H1 (cell line): ENCODE results near the gene GRIPAP1. TPM values are rescaled to one million over a fixed set of nuclear protein-coding genes. Genes with fewer than 3 reads are reported as not detected.

ENCODE experiments used
- CTCF ChIA-PET: fragments of 300-600 bp; sonication (Branson Sonifier 250); formaldehyde crosslinking; loops from one replicate; lab custom pipeline; 2021; ENCODE audit not compliant: partially characterized antibody; lab: Charles Lee
- POLR2A ChIA-PET: fragments of 300-600 bp; sonication (Branson Sonifier 250); formaldehyde crosslinking; loops from one replicate; lab custom pipeline; 2021; ENCODE audit warnings: inconsistent platforms; ENCODE audit not compliant: partially characterized antibody; lab: Charles Lee
- DNase-seq, 2 experiments: peaks; one replicate each; pipeline versions ENCODE4 v3.0.0 to v3.0.0-alpha.2; 2010 to 2022; ENCODE audit warnings: low spot score in 2 of 2, low read depth in 1 of 2, mixed read lengths in 1 of 2
- FAIRE-seq: peaks from 2 replicates; lab custom pipeline; 2011; peaks lifted over from hg19 to GRCh38; lab: Jason Lieb, UNC
- H2AFZ ChIP-seq: 2 replicates; pipeline ENCODE4 v1.8.1; 2012; ENCODE audit warnings: low read length, inconsistent platforms
- H2AK5ac ChIP-seq: 2 replicates; pipeline ENCODE4 v1.6.1; 2013; ENCODE audit warnings: low read depth, low read length
- H2BK120ac ChIP-seq: replicated peaks from 2 replicates; pipeline ENCODE3; 2013; ENCODE audit warnings: low read depth, low read length, inconsistent platforms
- H2BK12ac ChIP-seq: 2 replicates; pipeline ENCODE4 v1.6.1; 2013; ENCODE audit warnings: low read depth, low read length
- H2BK15ac ChIP-seq: 2 replicates; pipeline ENCODE4 v1.6.1; 2013; ENCODE audit warnings: low read length
- H2BK20ac ChIP-seq: 2 replicates; pipeline ENCODE4 v1.6.1; 2013; ENCODE audit warnings: low read length
- H2BK5ac ChIP-seq: 2 replicates; pipeline ENCODE4 v1.6.1; 2013; ENCODE audit warnings: low read depth, low read length
- H3K14ac ChIP-seq: 2 replicates; pipeline ENCODE4 v1.6.1; 2013; ENCODE audit warnings: inconsistent platforms; ENCODE audit not compliant: insufficient read length
- H3K18ac ChIP-seq: 2 replicates; pipeline ENCODE4 v1.6.1; 2013; ENCODE audit warnings: low read length; ENCODE audit errors: extremely low read depth
- H3K23ac ChIP-seq: 2 replicates; pipeline ENCODE4 v1.6.1; 2013; ENCODE audit warnings: inconsistent platforms; ENCODE audit not compliant: insufficient read length
- H3K23me2 ChIP-seq: 2 replicates; pipeline ENCODE4 v1.6.1; 2013; ENCODE audit warnings: low read depth, low read length
- H3K27ac ChIP-seq: 2 replicates; pipeline ENCODE4 v1.6.1; 2011; ENCODE audit warnings: low read depth, low read length, inconsistent platforms
- H3K27me3 ChIP-seq, 4 experiments: replicated peaks in 1 of 4; 1 replicate in 1 of 4; 2 replicates in 3 of 4; pipeline versions ENCODE4 v1.6.1 to v1.8.1; 2011 to 2013; ENCODE audit warnings: low read length in 3 of 4, mild to moderate bottlenecking in 3 of 4, inconsistent platforms in 2 of 4, mixed read lengths in 2 of 4, moderate library complexity in 1 of 4; ENCODE audit not compliant: control insufficient read depth in 3 of 4, insufficient read depth in 3 of 4; ENCODE audit errors: extremely low read depth in 1 of 4
- H3K36me3 ChIP-seq, 4 experiments: 2 replicates each; pipeline versions ENCODE4 v1.6.1 to v1.8.1; 2011 to 2013; ENCODE audit warnings: mild to moderate bottlenecking in 4 of 4, low read length in 3 of 4, moderate library complexity in 2 of 4, control low read depth in 1 of 4, inconsistent platforms in 1 of 4; ENCODE audit not compliant: insufficient read depth in 4 of 4, control insufficient read depth in 2 of 4
- H3K4ac ChIP-seq: replicated peaks from 2 replicates; pipeline ENCODE3; 2013; ENCODE audit warnings: low read length, low read depth, mixed read lengths, inconsistent platforms; ENCODE audit not compliant: insufficient read length
- H3K4me1 ChIP-seq, 4 experiments: replicated peaks in 1 of 4; 1 replicate in 1 of 4; 2 replicates in 3 of 4; pipeline versions ENCODE4 v1.6.1 to v1.8.1; 2011 to 2013; ENCODE audit warnings: low read length in 3 of 4, inconsistent platforms in 2 of 4, mixed read lengths in 1 of 4; ENCODE audit not compliant: insufficient read depth in 4 of 4, control insufficient read depth in 3 of 4
- H3K4me2 ChIP-seq, 2 experiments: 2 replicates each; pipeline versions ENCODE4 v1.6.1 to v1.8.1; 2011 to 2013; ENCODE audit warnings: low read depth in 2 of 2, low read length in 2 of 2, control low read depth in 1 of 2, inconsistent platforms in 1 of 2, mild to moderate bottlenecking in 1 of 2; ENCODE audit not compliant: insufficient read depth in 1 of 2
- H3K4me3 ChIP-seq, 4 experiments: fragments of 200-600, 300-600 bp in 1 of 4; sonication (generic), shearing (Covaris generic), sonication (Bioruptor Twin) in 1 of 4; 2 replicates each; pipeline versions ENCODE4 v1.5.1 to v1.8.1; 2011 to 2016; ENCODE audit warnings: low read length in 4 of 4, low read depth in 3 of 4, control low read depth in 2 of 4, inconsistent platforms in 2 of 4, mild to moderate bottlenecking in 2 of 4, mixed read lengths in 1 of 4, moderate library complexity in 1 of 4; ENCODE audit not compliant: insufficient read depth in 2 of 4; ENCODE audit errors: extremely low read depth in 1 of 4
- H3K56ac ChIP-seq: replicated peaks from 2 replicates; pipeline ENCODE3; 2013; ENCODE audit warnings: low read depth, mild to moderate bottlenecking, mixed read lengths, low read length, inconsistent platforms; ENCODE audit not compliant: insufficient read length
- H3K79me1 ChIP-seq: 2 replicates; pipeline ENCODE4 v1.6.1; 2013; ENCODE audit warnings: low read depth, low read length, control low read depth
- H3K79me2 ChIP-seq, 2 experiments: 2 replicates each; pipeline versions ENCODE4 v1.6.1 to v1.8.1; 2012 to 2013; ENCODE audit warnings: low read length in 2 of 2, mild to moderate bottlenecking in 2 of 2, inconsistent platforms in 1 of 2; ENCODE audit not compliant: insufficient read depth in 2 of 2, control insufficient read depth in 1 of 2
- H3K9ac ChIP-seq, 4 experiments: replicated peaks in 1 of 4; 1 replicate in 1 of 4; 2 replicates in 3 of 4; pipeline versions ENCODE4 v1.6.1 to v1.8.1; 2011 to 2013; ENCODE audit warnings: low read depth in 3 of 4, low read length in 3 of 4, control low read depth in 2 of 4, mild to moderate bottlenecking in 2 of 4, moderate library complexity in 2 of 4, inconsistent platforms in 1 of 4; ENCODE audit errors: extremely low read depth in 1 of 4
- H3K9me3 ChIP-seq, 2 experiments: 2 replicates each; pipeline versions ENCODE4 v1.6.1 to v1.8.1; 2012 to 2013; ENCODE audit warnings: mild to moderate bottlenecking in 2 of 2, moderate library complexity in 2 of 2, control low read depth in 1 of 2, inconsistent platforms in 1 of 2, low read depth in 1 of 2, low read length in 1 of 2, mixed read lengths in 1 of 2; ENCODE audit not compliant: insufficient read depth in 2 of 2
- H4K20me1 ChIP-seq, 2 experiments: replicated peaks in 1 of 2; 2 replicates each; pipeline versions ENCODE3 to v1.8.1; 2011 to 2013; ENCODE audit warnings: inconsistent platforms in 2 of 2, low read length in 2 of 2, mild to moderate bottlenecking in 1 of 2; ENCODE audit not compliant: insufficient read depth in 2 of 2, control insufficient read depth in 1 of 2
- H4K5ac ChIP-seq: 2 replicates; pipeline ENCODE4 v1.6.1; 2013; ENCODE audit warnings: low read length, low read depth, mixed read lengths, inconsistent platforms; ENCODE audit not compliant: insufficient read length
- H4K8ac ChIP-seq: 2 replicates; pipeline ENCODE4 v1.8.0; 2013; ENCODE audit warnings: mild to moderate bottlenecking, moderate library complexity, low read length, inconsistent platforms; ENCODE audit not compliant: insufficient read depth; ENCODE audit errors: extremely low read depth
- H4K91ac ChIP-seq: replicated peaks from 2 replicates; pipeline ENCODE3; 2013; ENCODE audit warnings: low read length, mixed read lengths, inconsistent platforms; ENCODE audit not compliant: insufficient read length
- CBX5 ChIP-seq: fragments of 300-800, 300-1000 bp; sonication (generic); IDR thresholded peaks from 2 replicates; pipeline ENCODE4 v1.7.1; 2016; ENCODE audit warnings: antibody characterized with exemption, low read length, low read depth
- HDAC2 ChIP-seq, 2 experiments: fragments of 300-600 bp in 1 of 2; sonication (generic) in 1 of 2; IDR thresholded peaks; 2 replicates each; pipeline ENCODE4 v1.6.1; 2011 to 2012; ENCODE audit warnings: low read depth in 2 of 2, low read length in 2 of 2, mild to moderate bottlenecking in 2 of 2, moderate library complexity in 2 of 2, borderline replicate concordance in 1 of 2, inconsistent platforms in 1 of 2
- KDM4A ChIP-seq: IDR thresholded peaks from one replicate; pipeline ENCODE4 v1.7.1; 2012; ENCODE audit warnings: low read depth, mild to moderate bottlenecking, moderate library complexity, low read length, inconsistent platforms; ENCODE audit not compliant: severe bottlenecking
- KDM5A ChIP-seq: fragments of 200-600 bp; IDR thresholded peaks from 2 replicates; pipeline ENCODE4 v1.7.1; 2012; ENCODE audit warnings: mild to moderate bottlenecking, low read length, inconsistent platforms, mixed read lengths
- SIX5 ChIP-seq: IDR thresholded peaks from 2 replicates; pipeline ENCODE4 v1.6.1; 2011; ENCODE audit warnings: mild to moderate bottlenecking, low read depth, low read length
- TCF12 ChIP-seq: IDR thresholded peaks from 2 replicates; pipeline ENCODE4 v1.6.1; 2011; ENCODE audit warnings: low read depth, mild to moderate bottlenecking, low read length
- ZNF274 ChIP-seq: IDR thresholded peaks from 2 replicates; pipeline ENCODE4 v1.7.0; 2012; ENCODE audit warnings: low read length, borderline replicate concordance; ENCODE audit errors: extremely low read depth
- WGBS, 2 experiments: shearing (Covaris generic) in 1 of 2; methylation state at CpG; one replicate each; pipeline versions ENCODE4 v1.1.6 to v1.1.7; 2013 to 2015; ENCODE audit warnings: low lambda C conversion rate in 2 of 2, mixed read lengths in 2 of 2, inconsistent platforms in 1 of 2, low coverage in 1 of 2, missing lambda C conversion rate in 1 of 2; ENCODE audit not compliant: insufficient replicate concordance in 2 of 2, insufficient coverage in 1 of 2, insufficient read length in 1 of 2; ENCODE audit errors: extremely low coverage in 1 of 2, missing lambda C conversion rate in 1 of 2; 5-methylcytosine and 5-hydroxymethylcytosine counted together
- polyA plus RNA-seq, 7 experiments: library from polyadenylated mRNA; depleted of rRNA in 3 of 7; stranded (reverse) in 5 of 7; unstranded in 2 of 7; fragments of >200 nt in 5 of 7; fragments of 200-250 nt in 2 of 7; gene quantifications; 1 replicate in 5 of 7; 2 replicates in 1 of 7; 4 replicates in 1 of 7; pipeline versions ENCODE4 v1.2.1 to v1.2.3, GENCODE V29; 2011 to 2013; ENCODE audit warnings: missing spikeins in 2 of 7, mixed read lengths in 2 of 7
- total RNA-seq: library from RNA; stranded (reverse); fragmentation: NEBNext Ultra II Directional; extraction: Animal tissue kit (Norgen Biotek cat#: 25700); gene quantifications from 2 replicates; pipeline ENCODE4 v1.2.1, GENCODE V29; 2021

Gene GRIPAP1
- total and polyA plus RNA-seq, 2 of the 8 experiments (the other 6 are each of a cell fraction or from before 2014, with no cell fraction given) = 21.6 to 55.9 TPM

- H2BK120ac ChIP-seq = no peak overlapping the region
- no peak overlapping the region for H3K9ac ChIP-seq
- H3K27ac ChIP-seq = no peak overlapping the region; the same call in 1 of the 2 replicates
- H4K91ac ChIP-seq = no peak overlapping the region
- H3K79me2 ChIP-seq = peaks cover 4 to 30% of the 10 kb centered on the region in 2 experiments
- no peaks in the 10 kb centered on the region for H4K20me1 ChIP-seq
- H2AFZ ChIP-seq = no peak overlapping the region
- no peak overlapping the region for H3K18ac ChIP-seq
- DNase-seq = no peak
- H3K4me3 ChIP-seq = no peak overlapping the region
- H3K4me2 ChIP-seq = no peak overlapping the region
- no peak overlapping the region for H3K56ac ChIP-seq
- no peaks in the 10 kb centered on the region for H3K27me3 ChIP-seq
- H2BK15ac ChIP-seq = no peak overlapping the region
- no peaks in the 10 kb centered on the region for H3K79me1 ChIP-seq
- H2BK5ac ChIP-seq = 0 out of 2 replicates have a peak overlapping the region, but pooled peaks have one; percentile 39
- H3K36me3 ChIP-seq = peaks cover 0 to 33% (median 14%) of the 10 kb centered on the region in 4 experiments; a peak in 6 of 8 replicates
- ChIA-PET POLR2A (interaction anchor here (0.9 to 30.9 kb wide), 3 partner anchors 9 to 31 kb away, joined by 3 to 572 read pairs (median 572); partner anchors contain the start of genes PIM2 and SLC35A2), CTCF (interaction anchor here (1.2 to 1.7 kb wide), 2 partner anchors 14 to 17 kb away, joined by 4 to 5 read pairs; no protein-coding TSS in a partner anchor)
- no peaks in the 10 kb centered on the region for H3K9me3 ChIP-seq
- no peak overlapping the region for H2AK5ac ChIP-seq
- H3K23me2 ChIP-seq = peaks cover 11% of the 10 kb centered on the region
- H3K14ac ChIP-seq = no peak overlapping the region
- H3K4me1 ChIP-seq = peaks cover 8 to 26% (median 20%) of the 10 kb centered on the region in 4 experiments; a peak in 6 of 7 replicates
- peak overlapping the region; percentile 1; the same call in 1 of the 2 replicates for H4K8ac ChIP-seq
- no peak for FAIRE-seq
- H2BK12ac ChIP-seq = 0 out of 2 replicates have a peak overlapping the region, but pooled peaks have one; percentile 75
- TF ChIP-seq KDM4A = no peak
- TF ChIP-seq ZNF274 = no peak
- no peak for TF ChIP-seq CBX5
- no peak for TF ChIP-seq SIX5
- TF ChIP-seq TCF12 = no peak
- TF ChIP-seq HDAC2 (IDR thresholded peaks at IDR 0.05; ENCODE audit: borderline replicate concordance in 1 of 2, low read depth in 2 of 2, low read length in 2 of 2) = no peak
- no peak for TF ChIP-seq KDM5A
- H3K4ac ChIP-seq = no peak overlapping the region
- H4K5ac ChIP-seq = no peak overlapping the region
- WGBS, 2 experiments = 86% methylated on average over 8 of the region's 13 CpGs; no CpG with 5 or more reads in 1 of the 2 experiments
- no peak overlapping the region for H3K23ac ChIP-seq
- H2BK20ac ChIP-seq = no peak overlapping the region
These were observed 78.3 kb downstream of the GRIPAP1 start for GRCh38 chrX:48923771-48924170.
